DMS 273 (cell line): Measurements from ENCODE around the gene CRYM.
"Not testable (repeated sequence)": the region's sequence is repeated elsewhere in the genome, so short reads cannot be mapped to it uniquely, and the experiment has no call there.

ENCODE experiments used
- DNase-seq: peaks from one replicate; lab custom pipeline; 2025; ENCODE audit not compliant: unreplicated experiment; lab: John Stamatoyannopoulos, UW

CRYM gene

GRCh38 chr16:21250072-21250923 is 27.8 kb downstream of the CRYM start:
- no peak for DNase-seq

DNA sequence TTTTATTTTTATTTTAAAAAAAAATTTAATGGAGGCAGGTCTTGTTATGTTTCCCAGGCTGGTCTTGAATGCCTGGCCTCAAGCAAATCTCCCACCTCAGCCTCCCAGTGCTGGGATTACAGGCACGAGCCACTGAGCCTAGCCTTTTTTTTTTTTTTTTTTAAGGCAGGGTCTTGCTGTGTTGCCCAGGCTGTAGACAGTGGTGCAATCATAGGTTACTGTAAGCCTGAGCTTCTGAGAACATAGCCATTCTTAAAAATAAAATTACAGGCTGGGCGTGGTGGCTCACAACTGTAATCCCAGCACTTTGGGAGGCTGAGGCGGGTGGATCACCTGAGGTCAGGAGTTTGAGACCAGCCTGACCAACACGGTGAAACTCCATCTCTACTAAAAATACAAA is 29.9 kb downstream of the CRYM start:
- not testable (repeated sequence) for DNase-seq

GRCh38 chr16:21244518-21245215 is 33.4 kb downstream of the CRYM start:
- no peak for DNase-seq

DNA sequence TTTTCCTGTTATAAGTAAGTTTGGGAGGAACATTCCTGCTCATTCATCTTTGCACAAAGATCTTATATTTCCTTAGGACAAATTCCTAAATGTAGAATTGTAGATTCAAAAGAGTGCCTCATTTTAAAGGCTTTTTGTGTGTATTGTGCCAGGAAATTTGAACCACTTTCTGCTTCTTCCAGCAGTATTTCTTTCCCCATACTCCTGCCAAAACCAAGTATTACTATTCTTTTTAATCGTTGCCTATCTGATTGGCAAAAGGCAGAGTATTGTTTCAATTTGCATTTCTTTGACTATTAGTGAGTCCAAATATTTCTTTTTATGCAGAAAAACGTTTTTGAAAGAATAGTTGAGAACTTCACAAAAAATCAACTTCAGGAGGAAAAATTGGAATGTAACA is 35.3 kb downstream of the CRYM start:
- no peak for DNase-seq

DNA sequence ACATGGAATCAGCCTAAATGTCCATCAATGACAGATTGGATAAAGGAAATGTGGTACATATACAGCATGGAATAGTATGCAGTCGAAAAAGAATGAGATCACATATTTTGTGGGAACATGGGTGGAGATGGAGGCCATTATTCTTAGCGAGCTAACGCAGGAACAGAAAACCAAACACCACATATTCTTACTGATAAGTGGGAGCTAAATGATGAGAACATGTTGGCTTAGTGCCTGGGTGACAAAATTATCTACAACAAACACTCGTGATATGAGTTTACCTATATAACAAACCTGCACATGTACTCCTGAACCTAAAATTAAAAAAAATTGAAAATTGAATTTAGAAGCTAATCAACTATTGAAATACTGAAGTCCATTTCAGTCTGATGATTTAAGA is 38.4 kb downstream of the CRYM start:
- no peak for DNase-seq

DNA sequence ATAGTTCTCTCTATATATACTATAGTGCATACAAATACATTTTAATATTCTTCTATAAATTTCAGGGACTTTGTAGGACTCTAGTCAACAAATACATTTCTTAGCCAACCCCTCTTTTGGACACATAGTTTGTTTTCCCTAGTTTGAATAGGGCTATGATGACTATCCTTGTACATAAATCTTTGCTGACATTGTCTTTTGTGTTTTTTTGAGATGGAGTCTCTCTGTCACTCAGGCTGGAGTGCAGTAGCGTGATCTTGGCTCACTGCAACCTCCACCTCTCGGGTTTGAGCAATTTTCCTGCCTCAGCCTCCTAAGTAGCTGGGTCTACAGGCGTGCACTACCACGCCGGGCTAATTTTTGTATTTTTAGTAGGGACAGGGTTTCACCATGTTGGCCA is 41.3 kb downstream of the CRYM start:
- DNase-seq: no peak

- DNase-seq: no peak
Measured at GRCh38 chr16:21235199-21235585, 42.9 kb downstream of the CRYM start.

DNA sequence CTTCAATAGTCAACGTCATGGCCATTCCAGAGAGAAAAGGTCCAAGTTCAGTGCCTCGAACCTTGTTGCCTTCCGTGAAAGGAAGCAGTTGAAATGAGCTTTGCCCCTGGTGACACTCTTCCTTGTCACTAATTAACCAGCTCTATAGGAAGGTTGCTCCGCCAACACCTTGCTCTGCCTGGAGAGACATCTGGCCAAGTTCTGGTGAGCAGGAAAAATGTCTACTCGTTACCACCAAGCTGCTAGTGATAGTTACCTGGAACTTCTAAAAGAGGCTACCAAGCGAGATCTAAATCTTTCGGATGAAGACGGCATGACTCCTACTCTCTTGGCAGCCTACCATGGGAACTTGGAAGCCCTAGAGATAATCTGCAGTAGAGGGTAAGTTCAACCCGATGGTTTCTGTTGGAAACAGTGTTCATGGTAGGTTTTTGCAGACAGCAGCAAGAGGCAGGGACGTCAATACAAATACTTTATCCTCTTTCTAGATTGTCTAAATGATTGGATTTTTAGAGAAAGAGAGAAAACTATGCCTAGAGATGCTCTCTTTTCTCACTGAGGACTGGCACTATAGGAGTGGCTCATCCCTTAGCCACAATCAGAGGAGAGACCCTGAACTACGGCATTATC is 44.5 kb downstream of the CRYM start, which contains the start of gene ANKS4B:
ANKS4B (plus strand) TSS at position 179 of the 630 bp plus-strand sequence; CDS start at position 218, 39 bp downstream.
- DNase-seq: no peak

DNA sequence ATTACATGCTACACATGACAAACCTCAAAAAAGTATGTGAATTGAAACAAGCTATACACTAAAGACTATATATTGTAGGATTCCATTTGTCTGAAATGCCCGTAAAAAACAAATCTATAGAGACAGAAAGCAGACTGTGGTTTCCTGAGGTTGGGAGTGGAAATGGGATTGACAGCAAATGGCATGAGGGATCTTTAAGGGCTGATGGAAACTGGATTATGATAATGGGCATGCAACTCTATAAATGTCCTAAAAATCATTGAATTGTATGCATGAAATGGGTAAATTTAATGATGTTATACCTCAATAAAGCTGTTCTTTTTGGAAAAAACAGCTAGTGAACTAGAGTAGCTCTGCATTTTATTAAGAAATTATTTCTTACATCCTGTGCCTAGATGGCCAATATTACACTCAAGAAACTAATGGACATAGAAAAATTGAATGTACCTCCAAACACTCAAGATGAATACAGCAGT is 45.0 kb downstream of the CRYM start:
- no peak for DNase-seq

DNA sequence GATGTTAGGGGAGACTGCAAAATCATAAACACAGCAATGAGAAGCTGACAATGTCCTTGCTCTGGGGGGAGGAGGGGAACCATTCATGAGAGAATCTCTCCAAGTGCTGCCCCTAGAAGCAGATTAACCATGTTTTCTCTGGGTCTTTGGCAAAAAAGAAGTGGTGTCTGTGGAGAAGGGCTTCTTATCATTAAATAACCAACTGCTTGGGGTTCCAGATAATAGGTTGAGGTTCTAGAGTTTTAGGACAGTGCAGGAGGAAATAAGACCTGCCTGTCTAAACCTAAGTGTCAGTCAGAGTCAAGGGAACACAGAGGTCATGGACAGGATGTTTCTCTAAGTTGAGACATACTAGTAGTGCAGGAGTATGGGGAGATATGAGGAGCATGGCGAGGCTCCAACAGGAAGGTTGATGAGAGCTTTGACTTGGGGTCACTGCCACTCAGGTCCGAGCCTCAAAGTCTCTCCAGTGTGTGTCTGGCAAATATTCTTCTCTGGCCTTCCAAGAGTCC is 49.7 kb downstream of the CRYM start:
- no peak for DNase-seq

- no peak for DNase-seq
Measured at GRCh38 chr16:21227866-21228265, 50.2 kb downstream of the CRYM start.

DNA sequence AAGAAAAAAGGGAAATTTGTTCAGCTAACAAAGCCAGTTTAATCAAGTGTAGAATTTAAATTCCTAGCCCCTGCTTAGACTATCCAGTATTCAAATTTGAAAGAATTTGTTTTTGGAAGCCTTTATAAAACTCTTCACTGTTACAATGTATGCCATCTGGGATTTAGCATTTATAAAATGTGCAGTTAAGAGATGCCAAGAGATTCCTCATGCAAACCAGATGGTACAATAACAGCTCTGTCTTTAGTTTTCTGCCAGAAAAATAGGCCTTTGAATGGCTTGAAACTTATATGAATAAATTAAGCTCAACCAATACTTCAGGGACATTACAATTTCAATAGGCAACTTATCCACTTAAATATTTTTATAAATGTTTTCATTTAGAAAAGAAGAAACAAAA is 51.3 kb downstream of the CRYM start:
- peak; percentile 47 for DNase-seq

DNA sequence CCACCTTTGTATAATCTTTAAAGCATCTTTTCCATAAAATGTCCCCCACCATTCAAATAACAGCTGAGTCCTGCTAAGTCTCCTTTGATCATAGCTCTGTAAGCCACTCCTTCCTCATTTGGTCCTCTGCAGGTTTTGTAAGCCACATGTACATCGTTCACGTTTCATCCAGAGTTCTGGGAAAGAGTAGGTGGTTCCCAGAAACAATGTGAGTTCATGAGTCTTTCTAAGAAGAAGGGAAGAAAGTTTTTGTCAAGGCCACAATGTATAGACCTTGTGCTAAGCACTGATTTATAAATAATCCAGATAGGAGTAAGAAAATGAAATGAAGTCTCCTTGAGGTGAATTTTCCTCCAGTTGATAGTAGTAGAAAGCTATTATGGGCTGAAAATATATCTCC is 53.3 kb downstream of the CRYM start:
- DNase-seq: no peak

DNA sequence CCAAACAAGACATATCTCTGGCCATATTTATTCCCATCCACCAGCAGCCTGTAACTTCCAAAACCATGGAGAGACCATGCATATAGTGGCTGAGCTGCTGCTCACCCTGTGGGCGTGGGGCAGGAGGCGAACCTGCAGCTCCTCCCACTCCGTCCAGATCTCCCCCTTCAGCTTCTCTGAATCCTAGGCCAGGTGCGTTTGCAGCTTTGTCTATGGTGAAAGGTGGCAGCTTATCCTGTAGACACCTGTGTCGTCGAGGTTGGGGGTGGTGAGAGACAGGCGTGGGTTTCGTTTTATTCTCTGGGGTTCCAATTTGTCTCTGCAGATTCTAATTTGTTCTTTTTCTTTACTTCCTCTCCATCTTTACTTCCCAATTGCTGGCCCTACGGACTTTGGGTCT is 54.3 kb downstream of the CRYM start:
- DNase-seq: no peak

DNA sequence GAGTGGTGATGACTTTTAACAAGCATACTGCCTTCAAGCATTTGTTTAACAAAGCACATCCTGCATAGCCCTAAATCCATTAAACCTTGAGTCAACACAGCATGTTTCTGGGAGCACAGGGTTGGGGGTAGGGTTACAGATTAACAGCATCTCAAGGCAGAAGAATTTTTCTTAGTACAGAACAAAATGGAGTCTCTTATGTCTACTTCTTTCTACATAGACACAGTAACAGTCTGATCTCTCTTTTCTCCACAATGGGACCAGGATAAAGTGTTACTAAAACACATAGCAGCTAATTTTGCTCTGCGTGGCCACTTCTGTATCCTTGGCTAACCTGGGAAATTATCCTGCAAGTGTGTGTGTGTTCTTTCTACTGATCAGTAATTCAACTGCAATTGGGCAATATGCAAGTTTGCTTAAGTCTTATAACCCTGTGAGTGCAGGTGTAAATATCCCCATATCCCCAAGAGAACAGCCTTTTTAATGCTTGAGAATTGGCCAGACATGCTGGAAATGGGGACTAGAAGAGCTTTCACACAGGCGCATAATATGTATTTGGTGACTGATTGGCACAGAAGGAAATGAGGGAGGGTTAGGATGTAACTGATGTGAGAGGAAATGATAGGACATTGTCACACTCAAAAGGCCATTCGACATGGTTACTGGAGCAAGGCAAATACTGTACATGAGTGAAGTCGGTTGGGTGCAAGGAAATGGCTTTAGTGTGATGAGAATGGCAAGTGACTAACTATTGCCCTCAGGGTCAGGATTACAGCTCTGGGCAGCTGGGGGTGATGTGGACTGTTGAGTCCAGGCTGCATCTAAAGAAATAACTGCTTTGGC is 55.4 kb downstream of the CRYM start:
- no peak for DNase-seq

DNA sequence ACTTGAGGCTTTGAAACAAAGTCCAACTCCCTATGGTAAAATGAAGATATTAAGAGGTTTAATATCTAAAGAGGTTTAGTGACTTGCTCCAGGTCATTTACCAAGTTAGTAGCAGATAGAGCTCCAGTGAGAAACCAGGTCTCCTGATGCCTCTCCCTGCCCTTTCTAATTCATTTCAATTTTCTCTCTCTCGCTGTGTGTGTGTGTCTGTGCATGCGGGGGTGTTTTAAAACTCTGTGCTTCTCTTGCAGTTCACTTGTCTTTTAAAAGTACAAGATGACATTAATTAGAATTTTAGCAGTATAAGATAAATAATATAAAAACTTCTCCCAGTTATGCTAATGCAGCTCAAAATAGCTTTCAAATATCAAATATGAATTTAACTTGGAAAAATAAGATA is 58.5 kb downstream of the CRYM start:
- DNase-seq: no peak

DNA sequence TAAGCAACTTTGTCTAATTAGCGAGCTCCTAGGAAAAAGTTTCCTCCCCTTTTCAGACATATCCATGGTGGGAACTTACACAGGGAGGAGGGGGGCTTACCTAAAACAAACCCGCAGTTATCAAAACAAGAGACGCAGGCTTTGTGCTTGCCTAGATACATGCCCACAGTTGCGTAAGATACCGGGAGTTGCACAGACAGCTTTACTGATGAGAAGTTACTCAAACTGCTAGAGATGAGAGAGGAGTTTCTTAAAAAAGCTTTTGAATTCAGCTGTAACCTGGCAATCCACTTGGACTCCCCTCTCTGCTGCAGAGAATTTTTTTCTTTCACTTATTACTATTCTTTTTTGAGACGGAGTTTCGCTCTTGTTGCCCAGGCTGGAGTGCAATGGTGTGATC is 59.9 kb downstream of the CRYM start:
- no peak for DNase-seq

DNA sequence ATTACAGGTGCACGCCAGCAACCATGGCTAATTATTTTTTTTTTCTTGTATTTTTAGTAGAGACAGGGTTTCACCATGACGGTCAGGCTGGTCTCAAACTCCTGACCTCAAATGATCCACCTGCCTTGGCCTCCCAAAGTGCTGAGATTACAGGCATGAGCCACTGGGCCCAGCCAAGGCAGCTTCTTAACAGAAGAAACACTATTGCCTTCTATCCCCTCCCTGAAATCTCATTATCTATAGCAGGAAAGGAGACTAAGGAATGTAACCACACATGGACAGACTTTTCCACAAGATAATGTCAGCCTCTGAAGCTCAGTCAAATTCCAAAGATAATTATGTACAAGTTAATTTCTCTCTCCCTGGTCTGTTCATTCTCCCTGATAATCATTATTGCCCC is 61.0 kb downstream of the CRYM start:
- DNase-seq: no peak

DNA sequence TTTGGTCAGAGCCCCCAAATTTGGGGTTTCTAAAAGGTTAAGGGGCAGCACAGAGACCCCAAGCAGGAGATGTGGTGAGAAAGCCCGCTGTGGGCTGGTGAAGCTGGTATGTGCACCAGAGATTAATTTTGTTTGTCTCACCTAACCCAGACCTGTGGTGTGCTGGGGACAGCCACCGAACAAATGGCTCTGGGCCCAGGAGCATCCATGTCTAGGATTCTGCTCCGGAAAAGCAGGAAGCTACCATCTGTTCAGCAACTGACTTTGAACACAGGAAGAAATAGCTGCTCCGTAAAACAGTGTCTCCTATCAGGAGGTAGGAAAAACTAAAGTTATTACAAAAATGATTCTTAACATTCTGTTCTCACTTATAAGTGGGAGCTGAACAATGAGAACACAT is 64.0 kb downstream of the CRYM start:
- peak; percentile 7 for DNase-seq

GRCh38 chr16:21211486-21211885 is 66.6 kb downstream of the CRYM start, which contains the start of gene ZP2:
TSS of gene ZP2 (minus strand) at chr16:21211574. CDS start at chr16:21211547, 27 bp downstream.
- DNase-seq: no peak
